Vagina (tissue), 2 donors: Measurements from ENCODE around the gene RRH.

ENCODE experiments used
- POLR2A ChIP-seq, 2 donors: fragments of 450-650 bp; IDR thresholded peaks; one replicate each; pipeline ENCODE4 v1.6.1; 2017; ENCODE audit warnings: antibody characterized with exemption in 2 of 2, mild to moderate bottlenecking in 2 of 2, moderate library complexity in 2 of 2
- POLR2AphosphoS5 ChIP-seq, 2 donors: sonication (generic); formaldehyde crosslinking; IDR thresholded peaks; one replicate each; pipeline ENCODE4 v1.9.0; 2017; ENCODE audit warnings: antibody characterized with exemption in 2 of 2, mild to moderate bottlenecking in 2 of 2, low read depth in 1 of 2; ENCODE audit not compliant: insufficient read depth in 1 of 2
- TF ChIP-seq, protein P1 (sequence below), 3 experiments: fragments of 450-650 bp in 2 of 3; fragments of 200-600 bp in 1 of 3; sonication (generic) in 1 of 3; IDR thresholded peaks; one replicate each; pipeline ENCODE4 v1.5.1; 2017 to 2019; ENCODE audit warnings: antibody characterized with exemption in 3 of 3, mild to moderate bottlenecking in 2 of 3, moderate library complexity in 2 of 3

DNA sequence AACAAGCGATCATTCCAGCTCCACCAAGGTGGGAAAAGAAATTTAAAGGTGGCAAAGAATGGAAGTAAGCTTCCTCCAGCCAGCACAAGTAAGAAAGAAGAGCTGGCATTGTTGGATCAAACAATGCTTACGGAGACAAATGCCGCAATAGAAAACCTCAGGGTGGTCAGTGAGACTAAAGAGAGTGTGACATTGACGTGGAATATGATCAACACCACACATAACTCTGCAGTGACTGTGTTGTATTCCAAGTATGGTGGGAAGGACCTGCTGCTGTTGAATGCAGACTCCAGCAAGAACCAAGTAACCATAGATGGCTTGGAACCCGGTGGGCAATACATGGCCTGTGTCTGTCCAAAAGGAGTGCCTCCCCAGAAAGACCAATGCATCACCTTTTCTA is 42.3 kb downstream of the RRH start:
- TF ChIP-seq, protein P1, sequence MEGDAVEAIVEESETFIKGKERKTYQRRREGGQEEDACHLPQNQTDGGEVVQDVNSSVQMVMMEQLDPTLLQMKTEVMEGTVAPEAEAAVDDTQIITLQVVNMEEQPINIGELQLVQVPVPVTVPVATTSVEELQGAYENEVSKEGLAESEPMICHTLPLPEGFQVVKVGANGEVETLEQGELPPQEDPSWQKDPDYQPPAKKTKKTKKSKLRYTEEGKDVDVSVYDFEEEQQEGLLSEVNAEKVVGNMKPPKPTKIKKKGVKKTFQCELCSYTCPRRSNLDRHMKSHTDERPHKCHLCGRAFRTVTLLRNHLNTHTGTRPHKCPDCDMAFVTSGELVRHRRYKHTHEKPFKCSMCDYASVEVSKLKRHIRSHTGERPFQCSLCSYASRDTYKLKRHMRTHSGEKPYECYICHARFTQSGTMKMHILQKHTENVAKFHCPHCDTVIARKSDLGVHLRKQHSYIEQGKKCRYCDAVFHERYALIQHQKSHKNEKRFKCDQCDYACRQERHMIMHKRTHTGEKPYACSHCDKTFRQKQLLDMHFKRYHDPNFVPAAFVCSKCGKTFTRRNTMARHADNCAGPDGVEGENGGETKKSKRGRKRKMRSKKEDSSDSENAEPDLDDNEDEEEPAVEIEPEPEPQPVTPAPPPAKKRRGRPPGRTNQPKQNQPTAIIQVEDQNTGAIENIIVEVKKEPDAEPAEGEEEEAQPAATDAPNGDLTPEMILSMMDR (IDR thresholded peaks at IDR 0.05): no peak
- TF ChIP-seq POLR2AphosphoS5 (IDR thresholded peaks at IDR 0.05; ENCODE audit: insufficient read depth in 1 of 2, low read depth in 1 of 2) (no peak), POLR2A (IDR thresholded peaks at IDR 0.05) (no peak)
